ENCODE results near the gene SUZ12. TPM values are rescaled to one million over a fixed set of nuclear protein-coding genes. Genes with fewer than 3 reads are reported as not detected.
"Not testable (repeated sequence)": the region's sequence is repeated elsewhere in the genome, so short reads cannot be mapped to it uniquely, and the experiment has no call there.

The SUZ12 gene
- total and polyA plus RNA-seq, 7 experiments from 2014 or later = 19.1 to 55.5 (median 28.5) TPM

DNA sequence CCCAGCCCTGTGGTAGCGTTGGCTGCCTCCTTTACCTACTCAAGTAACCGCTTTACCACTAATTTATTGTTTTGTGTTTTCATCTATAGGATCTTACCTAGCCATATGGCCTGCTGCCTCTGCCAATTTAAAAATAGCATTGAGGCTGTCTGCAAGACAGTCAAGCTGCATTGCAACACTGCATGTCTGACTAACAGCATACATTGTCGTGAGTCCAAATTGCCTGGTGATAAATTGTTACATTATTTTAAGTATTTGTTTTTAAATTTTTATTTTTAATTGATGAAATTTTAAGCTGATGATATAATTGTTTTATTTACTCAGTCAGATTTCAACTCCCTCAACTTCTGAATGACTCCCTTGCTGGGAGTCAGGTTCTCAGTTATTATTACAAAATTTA lies 108.8 kb downstream of the SUZ12 start:
- H3K9me3 Mint-ChIP-seq; ATAC-seq; H3K27ac ChIP-seq (ENCODE audit: low read depth, low read length); H3K4me1 Mint-ChIP-seq; POLR2A ChIA-PET; H3K27me3 ChIP-seq (ENCODE audit: control insufficient read depth in 2 of 2, insufficient read depth in 2 of 2, low read length in 2 of 2); DNase-seq; H3K27ac Mint-ChIP-seq; H3K36me3 ChIP-seq (ENCODE audit: control insufficient read depth in 2 of 3, insufficient read depth in 3 of 3, low read length in 3 of 3); H3K4me3 ChIP-seq (ENCODE audit: low read length); intact Hi-C loops (cut with micrococcal nuclease); H3K4me3 Mint-ChIP-seq; H3K9me3 ChIP-seq (ENCODE audit: control insufficient read depth in 2 of 3, low read length in 3 of 3); H3K4me1 ChIP-seq (ENCODE audit: control insufficient read depth in 2 of 2, insufficient read depth in 2 of 2, low read length in 2 of 2); H3K27me3 Mint-ChIP-seq; CTCF ChIA-PET: not testable (repeated sequence)
- peaks cover 0 to 12% (median 0%) of the 10 kb centered on the region in 5 donors for H3K36me3 Mint-ChIP-seq

DNA sequence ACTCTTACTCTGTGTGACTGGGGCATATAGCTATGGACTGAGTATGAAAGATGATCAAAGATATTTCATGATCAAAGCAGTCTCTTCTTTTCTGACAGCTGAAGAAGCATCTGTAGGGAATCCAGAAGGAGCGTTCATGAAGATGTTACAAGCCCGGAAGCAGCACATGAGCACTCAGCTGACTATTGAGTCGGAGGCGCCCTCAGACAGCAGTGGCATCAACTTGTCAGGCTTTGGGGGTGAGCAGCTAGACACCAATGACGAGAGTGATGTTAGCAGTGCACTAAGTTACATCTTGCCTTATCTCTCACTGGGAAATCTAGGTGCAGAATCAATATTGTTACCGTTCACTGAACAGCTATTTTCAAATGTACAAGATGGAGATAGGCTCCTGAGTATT lies 110.9 kb downstream of the SUZ12 start:
- H3K9me3 Mint-ChIP-seq; H3K27ac Mint-ChIP-seq; CTCF ChIA-PET; POLR2A ChIA-PET; ATAC-seq; H3K4me3 Mint-ChIP-seq; H3K4me3 ChIP-seq (ENCODE audit: low read length); H3K27ac ChIP-seq (ENCODE audit: low read depth, low read length); H3K27me3 ChIP-seq (ENCODE audit: control insufficient read depth in 2 of 2, insufficient read depth in 2 of 2, low read length in 2 of 2); H3K36me3 ChIP-seq (ENCODE audit: control insufficient read depth in 2 of 3, insufficient read depth in 3 of 3, low read length in 3 of 3); H3K27me3 Mint-ChIP-seq; H3K9me3 ChIP-seq (ENCODE audit: control insufficient read depth in 2 of 3, low read length in 3 of 3); intact Hi-C loops (cut with micrococcal nuclease); DNase-seq; H3K4me1 ChIP-seq (ENCODE audit: control insufficient read depth in 2 of 2, insufficient read depth in 2 of 2, low read length in 2 of 2); H3K4me1 Mint-ChIP-seq: not testable (repeated sequence)
- H3K36me3 Mint-ChIP-seq = peaks cover 0 to 12% (median 0%) of the 10 kb centered on the region in 5 donors

Other genes starting within 250 kb of the SUZ12 start
- 10 to 100 TPM in 1 of 5 experiments, 1 to 10 TPM in 4; 2.2 to 20.9 (median 4.2) TPM for gene COPRS, start 77.8 kb upstream of the SUZ12 start, total RNA-seq
- 10 to 100 TPM; 14.3 to 16.4 TPM for gene COPRS, start 77.8 kb upstream of the SUZ12 start, polyA plus RNA-seq
- 10 to 100 TPM; 43.2 to 82.0 (median 63.8) TPM for gene UTP6, start 35.3 kb upstream of the SUZ12 start, total RNA-seq
- 10 to 100 TPM; 23.9 to 31.3 TPM for gene UTP6, start 35.3 kb upstream of the SUZ12 start, polyA plus RNA-seq
- 10 to 100 TPM; 42.1 to 69.9 (median 56.2) TPM for gene LRRC37B, start 70.4 kb downstream of the SUZ12 start, total RNA-seq
- 10 to 100 TPM in 1 of 2 donors, 1 to 10 TPM in 1; 7.3 to 17.5 TPM for gene LRRC37B, start 70.4 kb downstream of the SUZ12 start, polyA plus RNA-seq
- 10 to 100 TPM; 24.3 to 31.7 (median 29.3) TPM for gene RHOT1, start 205.5 kb downstream of the SUZ12 start, total RNA-seq
- 10 to 100 TPM; 28.5 to 29.6 TPM for gene RHOT1, start 205.5 kb downstream of the SUZ12 start, polyA plus RNA-seq